AG09309 (cell line): Measurements from ENCODE around the gene B3GALNT1.

Experiments used
- DNase-seq: peaks from one replicate; pipeline ENCODE4 v3.0.0-alpha.2; 2010; ENCODE audit warnings: low read depth
- H3K4me3 ChIP-seq: 2 replicates; pipeline ENCODE4 v1.5.1; 2011; ENCODE audit warnings: mild to moderate bottlenecking, low read depth, low read length, moderate library complexity; ENCODE audit not compliant: control insufficient read depth
- TF ChIP-seq, protein P1 (sequence below): IDR thresholded peaks from 2 replicates; pipeline ENCODE4 v1.5.1; 2011; ENCODE audit warnings: mild to moderate bottlenecking, low read depth, low read length, inconsistent platforms; ENCODE audit not compliant: insufficient read depth, control insufficient read depth; ENCODE audit errors: missing control alignments

B3GALNT1 gene

DNA sequence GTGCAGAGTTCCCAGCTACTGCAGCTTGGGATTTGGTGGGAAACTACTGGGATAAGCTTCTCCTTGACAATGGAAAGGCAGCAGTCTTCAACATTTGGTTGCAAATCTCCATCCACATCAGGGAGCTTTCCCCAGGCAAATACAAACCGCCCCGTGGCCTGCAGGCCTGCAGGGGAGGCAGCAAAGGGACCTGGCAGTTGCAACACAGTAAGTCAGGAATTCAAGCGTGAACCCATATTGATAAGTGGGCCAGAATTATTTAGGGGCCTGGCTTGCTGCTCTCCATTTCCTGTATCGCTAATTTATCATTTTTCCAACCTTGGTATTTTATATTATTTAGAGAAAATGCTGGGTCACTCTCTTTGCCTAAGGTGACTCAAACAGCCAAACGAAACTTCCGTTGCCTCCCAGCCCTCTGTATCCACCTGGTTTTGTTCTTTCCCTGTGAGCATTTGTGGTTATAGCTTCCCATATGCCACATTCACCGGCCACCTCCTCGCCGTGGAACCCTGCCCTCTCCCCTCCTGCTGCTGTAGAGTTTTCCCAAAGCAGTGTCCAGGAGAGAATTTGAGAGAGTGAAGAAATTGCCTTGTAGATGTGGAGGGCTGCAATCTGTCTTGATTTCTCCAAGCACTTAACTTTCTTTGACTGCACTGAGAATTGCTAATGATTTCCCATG lies 34.8 kb downstream of the B3GALNT1 start:
- DNase-seq = no peak
- no peak overlapping the region for H3K4me3 ChIP-seq
- TF ChIP-seq, protein P1, sequence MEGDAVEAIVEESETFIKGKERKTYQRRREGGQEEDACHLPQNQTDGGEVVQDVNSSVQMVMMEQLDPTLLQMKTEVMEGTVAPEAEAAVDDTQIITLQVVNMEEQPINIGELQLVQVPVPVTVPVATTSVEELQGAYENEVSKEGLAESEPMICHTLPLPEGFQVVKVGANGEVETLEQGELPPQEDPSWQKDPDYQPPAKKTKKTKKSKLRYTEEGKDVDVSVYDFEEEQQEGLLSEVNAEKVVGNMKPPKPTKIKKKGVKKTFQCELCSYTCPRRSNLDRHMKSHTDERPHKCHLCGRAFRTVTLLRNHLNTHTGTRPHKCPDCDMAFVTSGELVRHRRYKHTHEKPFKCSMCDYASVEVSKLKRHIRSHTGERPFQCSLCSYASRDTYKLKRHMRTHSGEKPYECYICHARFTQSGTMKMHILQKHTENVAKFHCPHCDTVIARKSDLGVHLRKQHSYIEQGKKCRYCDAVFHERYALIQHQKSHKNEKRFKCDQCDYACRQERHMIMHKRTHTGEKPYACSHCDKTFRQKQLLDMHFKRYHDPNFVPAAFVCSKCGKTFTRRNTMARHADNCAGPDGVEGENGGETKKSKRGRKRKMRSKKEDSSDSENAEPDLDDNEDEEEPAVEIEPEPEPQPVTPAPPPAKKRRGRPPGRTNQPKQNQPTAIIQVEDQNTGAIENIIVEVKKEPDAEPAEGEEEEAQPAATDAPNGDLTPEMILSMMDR = no peak

GRCh38 chr3:161069511-161070251 lies 35.5 kb downstream of the B3GALNT1 start:
- H3K4me3 ChIP-seq = no peak overlapping the region
- TF ChIP-seq, protein P1 = no peak
- peak; percentile 54 for DNase-seq

- DNase-seq = no peak
- no peak overlapping the region for H3K4me3 ChIP-seq
- TF ChIP-seq, protein P1 = no peak
These were observed 37.8 kb downstream of the B3GALNT1 start for GRCh38 chr3:161067335-161067734.

DNA sequence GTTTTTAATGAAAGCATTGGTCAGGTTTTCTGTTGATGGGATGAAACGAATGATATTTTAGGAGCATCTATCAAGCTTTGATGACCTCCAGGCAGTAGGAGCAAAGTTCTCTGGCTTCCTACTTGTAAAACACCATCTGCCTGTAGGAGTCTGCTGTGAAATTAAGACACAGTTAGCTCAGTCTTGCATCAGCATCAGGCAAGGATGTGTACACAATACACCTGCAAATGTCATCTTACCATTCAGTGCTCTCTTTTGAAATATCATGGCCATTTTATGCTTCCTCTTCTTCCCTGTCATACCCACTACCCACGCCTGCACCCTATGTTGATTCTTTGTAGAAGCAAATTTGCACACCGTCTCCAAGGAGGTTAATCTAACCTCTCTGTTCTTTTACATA lies 38.2 kb downstream of the B3GALNT1 start:
- TF ChIP-seq, protein P1 = no peak
- DNase-seq = no peak
- no peak overlapping the region for H3K4me3 ChIP-seq

DNA sequence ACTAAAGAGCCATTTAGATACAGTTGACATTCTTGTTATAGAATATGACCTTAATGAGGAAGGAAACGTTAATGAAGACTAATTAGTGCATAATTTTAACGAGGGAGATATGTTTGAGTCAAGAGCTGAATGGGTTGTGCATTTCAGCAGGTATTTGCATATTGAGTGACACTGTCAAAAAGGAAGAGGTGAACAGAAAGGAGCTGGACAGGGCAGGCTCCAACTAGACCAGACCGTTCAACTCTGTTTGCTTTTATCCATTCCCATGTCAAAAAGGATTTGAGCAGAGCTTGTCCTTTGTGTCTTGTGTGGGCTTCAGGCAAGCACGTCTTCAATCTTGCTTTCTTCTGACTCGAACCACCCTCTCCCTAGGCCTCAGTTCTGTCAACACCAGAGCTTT lies 40.7 kb downstream of the B3GALNT1 start:
- TF ChIP-seq, protein P1 = no peak
- DNase-seq = no peak
- H3K4me3 ChIP-seq = no peak overlapping the region

DNA sequence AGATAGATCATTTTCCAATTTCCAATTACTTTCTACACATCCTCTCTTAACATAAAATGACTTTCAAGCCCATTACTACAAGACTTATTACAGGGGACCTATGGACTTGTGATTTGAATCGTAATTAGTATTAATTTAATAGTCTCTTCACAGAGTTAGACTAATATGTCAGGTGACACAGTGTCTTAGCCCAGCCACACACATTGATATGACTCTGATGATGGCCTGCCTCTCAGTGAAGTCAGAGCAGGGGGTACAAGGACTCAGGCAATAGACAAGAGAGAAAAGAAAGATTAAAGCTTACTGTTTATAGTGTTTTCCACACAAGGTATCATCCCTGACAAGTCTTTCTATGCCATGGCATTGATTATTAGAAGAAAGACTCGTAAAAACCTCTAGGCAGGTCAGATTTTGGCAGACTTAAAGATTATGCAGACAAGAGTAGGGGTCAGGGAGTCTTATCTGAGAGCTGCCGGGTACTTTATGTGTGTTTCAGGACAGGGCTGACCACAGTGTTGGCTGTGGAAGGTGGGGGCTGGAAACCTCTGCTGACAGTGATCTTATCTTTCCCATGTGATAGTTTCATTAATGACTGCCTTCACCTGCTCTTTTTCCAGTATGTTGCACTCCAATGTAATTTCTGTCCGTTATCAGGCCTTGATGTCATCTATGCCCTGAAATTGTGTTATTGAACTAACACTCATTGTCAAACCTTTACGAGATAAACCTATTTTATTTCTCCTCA lies 50.1 kb downstream of the B3GALNT1 start:
- TF ChIP-seq, protein P1 = no peak
- DNase-seq = no peak
- no peak overlapping the region for H3K4me3 ChIP-seq
